Measurements from ENCODE around the gene PEX13.

DNA sequence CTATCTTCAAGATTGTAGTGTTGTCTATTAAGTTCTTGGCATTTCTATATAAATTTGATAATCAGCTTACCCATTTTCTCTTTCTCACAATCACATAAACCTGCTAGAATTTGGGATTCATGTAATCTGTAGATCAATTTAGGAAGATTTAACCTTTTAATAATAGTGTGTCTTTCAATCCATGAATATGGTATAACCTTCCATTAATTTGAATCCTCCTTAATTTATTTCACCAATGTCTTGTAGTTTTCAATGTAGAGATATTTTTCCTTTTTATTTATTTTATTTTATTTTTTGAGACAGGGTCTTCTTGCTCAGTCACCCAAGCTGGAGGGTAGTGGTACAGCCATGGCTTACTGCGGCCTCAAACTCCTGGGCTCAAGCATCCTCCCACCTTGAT, 68.4 kb downstream of the PEX13 start:
- no peak for TF ChIP-seq EZH2 (IDR thresholded peaks at IDR 0.05; ENCODE audit: borderline replicate concordance, low read depth, low read length, poor library complexity, severe bottlenecking)
- TF ChIP-seq, protein P1, sequence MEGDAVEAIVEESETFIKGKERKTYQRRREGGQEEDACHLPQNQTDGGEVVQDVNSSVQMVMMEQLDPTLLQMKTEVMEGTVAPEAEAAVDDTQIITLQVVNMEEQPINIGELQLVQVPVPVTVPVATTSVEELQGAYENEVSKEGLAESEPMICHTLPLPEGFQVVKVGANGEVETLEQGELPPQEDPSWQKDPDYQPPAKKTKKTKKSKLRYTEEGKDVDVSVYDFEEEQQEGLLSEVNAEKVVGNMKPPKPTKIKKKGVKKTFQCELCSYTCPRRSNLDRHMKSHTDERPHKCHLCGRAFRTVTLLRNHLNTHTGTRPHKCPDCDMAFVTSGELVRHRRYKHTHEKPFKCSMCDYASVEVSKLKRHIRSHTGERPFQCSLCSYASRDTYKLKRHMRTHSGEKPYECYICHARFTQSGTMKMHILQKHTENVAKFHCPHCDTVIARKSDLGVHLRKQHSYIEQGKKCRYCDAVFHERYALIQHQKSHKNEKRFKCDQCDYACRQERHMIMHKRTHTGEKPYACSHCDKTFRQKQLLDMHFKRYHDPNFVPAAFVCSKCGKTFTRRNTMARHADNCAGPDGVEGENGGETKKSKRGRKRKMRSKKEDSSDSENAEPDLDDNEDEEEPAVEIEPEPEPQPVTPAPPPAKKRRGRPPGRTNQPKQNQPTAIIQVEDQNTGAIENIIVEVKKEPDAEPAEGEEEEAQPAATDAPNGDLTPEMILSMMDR (conservative IDR thresholded peaks at IDR 0.05; ENCODE audit: low read depth, low read length) = no peak
